IMR-90 (cell line): ENCODE data around the gene CNNM1. TPM values are rescaled to one million over a fixed set of nuclear protein-coding genes. Genes with fewer than 3 reads are reported as not detected.

Experiments
- ATAC-seq: fragments of 200-7000 bp; cut with Tn5 transposase; 2 replicates; pipeline ENCODE4 v1.9.1; 2020; ENCODE audit warnings: low read depth, mild to moderate bottlenecking, moderate library complexity
- BruUV-seq: library from RNA; stranded (reverse); fragments of 400-500 nt; replicated peaks from 2 replicates; lab custom pipeline; 2021; lab: Mats Ljungman, UMichigan
- CTCF ChIA-PET: fragments of 300-600 bp; formaldehyde crosslinking; extraction: SDS; loops from one replicate; lab custom pipeline; 2021; ENCODE audit warnings: antibody characterized with exemption; lab: Yijun Ruan, JAX
- POLR2A ChIA-PET: fragments of 300-600 bp; sonication (Branson Sonifier 250); formaldehyde crosslinking; loops from one replicate; lab custom pipeline; 2022; ENCODE audit warnings: antibody characterized with exemption; ENCODE audit not compliant: unreplicated experiment; lab: Charles Lee
- DNase-seq: peaks from one replicate; pipeline ENCODE4 v3.0.0; 2013
- H2AFZ ChIP-seq: replicated peaks from 2 replicates; pipeline ENCODE3; 2013; ENCODE audit warnings: low read length, mild to moderate bottlenecking; ENCODE audit not compliant: poor library complexity
- H2AK5ac ChIP-seq: 2 replicates; pipeline ENCODE4 v1.6.1; 2013; ENCODE audit warnings: low read depth, low read length, inconsistent platforms
- H2AK9ac ChIP-seq: replicated peaks from 2 replicates; pipeline ENCODE3; 2013; ENCODE audit warnings: mild to moderate bottlenecking, low read depth, low read length, moderate library complexity; ENCODE audit not compliant: poor library complexity
- H2BK120ac ChIP-seq: 2 replicates; pipeline ENCODE4 v1.6.1; 2013; ENCODE audit warnings: low read depth, low read length, inconsistent platforms
- H2BK15ac ChIP-seq: 3 replicates; pipeline ENCODE4 v1.6.1; 2013; ENCODE audit warnings: low read depth, low read length, inconsistent platforms
- H2BK20ac ChIP-seq: 2 replicates; pipeline ENCODE4 v1.6.1; 2013; ENCODE audit warnings: low read depth, mild to moderate bottlenecking, inconsistent platforms, low read length, moderate library complexity
- H2BK5ac ChIP-seq: 2 replicates; pipeline ENCODE4 v1.6.1; 2013; ENCODE audit warnings: mild to moderate bottlenecking, low read depth, low read length, inconsistent platforms; ENCODE audit not compliant: poor library complexity, severe bottlenecking
- H3K14ac ChIP-seq: replicated peaks from 2 replicates; pipeline ENCODE4 v1.6.1; 2013; ENCODE audit warnings: low read depth, low read length, inconsistent platforms
- H3K18ac ChIP-seq: 2 replicates; pipeline ENCODE4 v1.6.1; 2013; ENCODE audit warnings: low read depth, low read length, control low read depth
- H3K23ac ChIP-seq: 2 replicates; pipeline ENCODE4 v1.6.1; 2013; ENCODE audit warnings: low read depth, low read length, inconsistent platforms
- H3K27ac ChIP-seq: 2 replicates; pipeline ENCODE4 v1.5.1; 2013; ENCODE audit warnings: mild to moderate bottlenecking, control low read depth, low read length; ENCODE audit not compliant: insufficient read depth
- H3K27me3 ChIP-seq: 2 replicates; pipeline ENCODE4 v1.6.1; 2013; ENCODE audit warnings: low read length; ENCODE audit not compliant: control insufficient read depth, insufficient read depth
- H3K36me3 ChIP-seq: 2 replicates; pipeline ENCODE4 v1.6.1; 2013; ENCODE audit warnings: low read length, mixed read lengths; ENCODE audit not compliant: control insufficient read depth, insufficient read depth
- H3K4ac ChIP-seq: 2 replicates; pipeline ENCODE4 v1.6.1; 2013; ENCODE audit warnings: low read depth, low read length, inconsistent platforms
- H3K4me1 ChIP-seq: 2 replicates; pipeline ENCODE4 v1.6.1; 2013; ENCODE audit warnings: low read length, mixed read lengths; ENCODE audit not compliant: control insufficient read depth, insufficient read depth
- H3K4me2 ChIP-seq: 2 replicates; pipeline ENCODE4 v1.6.1; 2013; ENCODE audit warnings: low read depth, mild to moderate bottlenecking, control low read depth, low read length, moderate library complexity
- H3K4me3 ChIP-seq: 2 replicates; pipeline ENCODE4 v1.5.1; 2013; ENCODE audit warnings: low read depth, mild to moderate bottlenecking, control low read depth, low read length, moderate library complexity; ENCODE audit not compliant: insufficient read depth
- H3K56ac ChIP-seq: 2 replicates; pipeline ENCODE4 v1.6.1; 2013; ENCODE audit warnings: low read length, inconsistent platforms; ENCODE audit not compliant: insufficient read depth; ENCODE audit errors: extremely low read depth
- H3K79me1 ChIP-seq, 2 experiments: 2 replicates each; pipeline ENCODE4 v1.6.1; 2013; ENCODE audit warnings: low read length in 2 of 2, inconsistent platforms in 1 of 2, low read depth in 1 of 2
- H3K9ac ChIP-seq: 2 replicates; pipeline ENCODE4 v1.6.1; 2013; ENCODE audit warnings: low read depth, low read length, control low read depth
- H3K9me1 ChIP-seq: 2 replicates; pipeline ENCODE4 v1.6.1; 2013; ENCODE audit warnings: low read length, inconsistent platforms; ENCODE audit not compliant: insufficient read depth
- H3K9me3 ChIP-seq: 2 replicates; pipeline ENCODE4 v1.6.1; 2013; ENCODE audit warnings: low read length; ENCODE audit not compliant: control insufficient read depth, insufficient read depth
- H4K20me1 ChIP-seq: 2 replicates; pipeline ENCODE4 v1.6.1; 2013; ENCODE audit warnings: low read length, inconsistent platforms; ENCODE audit not compliant: insufficient read depth
- H4K5ac ChIP-seq: 2 replicates; pipeline ENCODE4 v1.6.1; 2013; ENCODE audit warnings: mild to moderate bottlenecking, low read depth, low read length, control low read depth
- H4K8ac ChIP-seq, 2 experiments: 2 replicates each; pipeline ENCODE4 v1.6.1; 2013; ENCODE audit warnings: low read depth in 2 of 2, low read length in 2 of 2, control low read depth in 1 of 2, inconsistent platforms in 1 of 2
- H4K91ac ChIP-seq: 2 replicates; pipeline ENCODE4 v1.6.1; 2013; ENCODE audit warnings: low read depth, low read length, inconsistent platforms; ENCODE audit not compliant: insufficient read depth
- BHLHE40 ChIP-seq: fragments of 150-350 bp; IDR thresholded peaks from 2 replicates; pipeline ENCODE4 v1.6.1; 2016; ENCODE audit warnings: mild to moderate bottlenecking, low read depth, low read length
- CEBPB ChIP-seq: IDR thresholded peaks from 2 replicates; pipeline ENCODE4 v1.6.1; 2012; ENCODE audit warnings: low read depth, low read length, improper control_type of control experiment
- CHD1 ChIP-seq: IDR thresholded peaks from 2 replicates; pipeline ENCODE4 v1.6.1; 2012; ENCODE audit warnings: low read depth, low read length, improper control_type of control experiment
- FOS ChIP-seq: fragments of 150-350 bp; IDR thresholded peaks from 2 replicates; pipeline ENCODE4 v1.6.1; 2016; ENCODE audit warnings: low read depth, low read length
- MAFK ChIP-seq: IDR thresholded peaks from 2 replicates; pipeline ENCODE4 v1.6.1; 2012; ENCODE audit warnings: low read depth, low read length, improper control_type of control experiment
- MAZ ChIP-seq: IDR thresholded peaks from 2 replicates; pipeline ENCODE4 v1.6.1; 2012; ENCODE audit warnings: low read depth, mild to moderate bottlenecking, low read length, improper control_type of control experiment, moderate library complexity, borderline replicate concordance
- MXI1 ChIP-seq: IDR thresholded peaks from 2 replicates; pipeline ENCODE4 v1.6.1; 2012; ENCODE audit warnings: low read depth, mild to moderate bottlenecking, low read length, moderate library complexity, borderline replicate concordance
- NFE2L2 ChIP-seq: fragments of 150-350 bp; IDR thresholded peaks from 2 replicates; pipeline ENCODE4 v1.6.1; 2016; ENCODE audit warnings: low read depth, mild to moderate bottlenecking, low read length
- POLR2A ChIP-seq: IDR thresholded peaks from 2 replicates; pipeline ENCODE4 v1.6.1; 2012; ENCODE audit warnings: mild to moderate bottlenecking, low read depth, low read length
- RAD21 ChIP-seq: IDR thresholded peaks from 2 replicates; pipeline ENCODE4 v1.6.1; 2012; ENCODE audit warnings: low read length, improper control_type of control experiment
- RCOR1 ChIP-seq: IDR thresholded peaks from 2 replicates; pipeline ENCODE4 v1.6.1; 2012; ENCODE audit warnings: mild to moderate bottlenecking, low read length, improper control_type of control experiment; ENCODE audit not compliant: insufficient replicate concordance
- RFX5 ChIP-seq: IDR thresholded peaks from 2 replicates; pipeline ENCODE4 v1.8.0; 2012; ENCODE audit warnings: low read depth, mild to moderate bottlenecking, low read length, moderate library complexity
- SMC3 ChIP-seq: fragments of 150-350 bp; IDR thresholded peaks from 2 replicates; pipeline ENCODE4 v1.6.1; 2016; ENCODE audit warnings: low read depth, mild to moderate bottlenecking, antibody characterized with exemption, low read length, moderate library complexity
- dilution Hi-C: fragments of 300-500 bp; cut with HindIII; formaldehyde crosslinking; loops from one replicate; pipeline ENCODE4 v1.14.3; 2018; ENCODE audit warnings: low sequenced_read_pairs; ENCODE audit not compliant: unreplicated experiment
- in situ Hi-C: fragments of 300-500 bp; cut with MboI; formaldehyde crosslinking; loops from 3 replicates; pipeline ENCODE4 v1.14.3; 2019; ENCODE audit warnings: low sequenced_read_pairs, inconsistent platforms, mixed read lengths
- intact Hi-C: fragments of 100-400 bp; cut with micrococcal nuclease; formaldehyde crosslinking; loops from 2 replicates; pipeline ENCODE4 v1.10.0; 2022
- polyA plus RNA-seq, 3 experiments: library from polyadenylated mRNA; depleted of rRNA; stranded (reverse); fragments of >200 nt; gene quantifications; 2 replicates each; pipeline ENCODE4 v1.2.3, GENCODE V29; 2012; ENCODE audit warnings: low replicate concordance in 1 of 3
- total RNA-seq: library from RNA; depleted of rRNA; stranded (reverse); fragments of >200 nt; gene quantifications from 2 replicates; pipeline ENCODE4 v1.2.3, GENCODE V29; 2012
- TF ChIP-seq, protein P1 (sequence below): conservative IDR thresholded peaks from 2 replicates; pipeline ENCODE4 v1.5.1; 2012; ENCODE audit warnings: mild to moderate bottlenecking, low read depth, low read length, improper control_type of control experiment
- TF ChIP-seq, protein P2 (sequence below): fragments of 150-350 bp; IDR thresholded peaks from 2 replicates; pipeline ENCODE4 v1.6.1; 2016; ENCODE audit warnings: low read depth, mild to moderate bottlenecking, low read length, moderate library complexity, borderline replicate concordance
- TF ChIP-seq, protein P3 (sequence below): fragments of 150-350 bp; IDR thresholded peaks from 2 replicates; pipeline ENCODE4 v1.6.1; 2017; ENCODE audit warnings: mild to moderate bottlenecking, antibody characterized with exemption, low read length, low read depth

The CNNM1 gene
- total and polyA plus RNA-seq, 2 of the 4 experiments (the other 2 are of a cell fraction), result 0.18 to 0.39 TPM

DNA sequence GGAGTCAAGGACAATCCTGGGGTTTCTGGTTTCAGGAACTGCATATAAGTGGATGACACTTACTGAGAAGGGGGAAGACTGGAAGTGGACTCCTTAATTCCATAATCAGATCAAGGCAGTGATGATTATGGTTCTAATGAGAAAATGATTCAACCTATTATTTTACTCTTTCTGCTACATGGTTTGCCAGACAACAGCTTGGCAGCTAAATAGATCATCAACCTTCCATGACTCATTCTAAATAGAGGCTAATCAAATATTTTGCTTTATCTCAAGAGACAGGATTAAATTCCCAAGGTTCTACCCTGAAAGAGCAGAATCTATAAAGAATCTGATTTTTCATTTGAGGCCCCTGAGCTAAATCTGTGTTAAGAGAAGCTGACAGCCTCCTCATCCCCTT, 46.3 kb downstream of the CNNM1 start:
- ChIA-PET POLR2A (no interaction called here), CTCF (interaction anchor here (0.9 kb wide), 1 partner anchor 18 kb away, joined by 3 read pairs; no protein-coding TSS in a partner anchor)
- ATAC-seq, result no peak
- Histone ChIP-seq H2AK9ac (no peak overlapping the region), H3K9me1 (peaks cover 7% of the 10 kb centered on the region; the same call in 1 of the 2 replicates), H3K27me3 (0 out of 2 replicates have a peak, but pooled peaks cover 2% of the 10 kb centered on the region), H2BK20ac (no peak overlapping the region), H3K4ac (no peak overlapping the region), H3K79me1 (no peaks in the 10 kb centered on the region), H2AK5ac (no peak overlapping the region), H3K23ac (no peak overlapping the region), H3K56ac (no peak overlapping the region), H4K20me1 (no peaks in the 10 kb centered on the region), H3K18ac (no peak overlapping the region), H4K91ac (no peak overlapping the region), H2AFZ (no peak overlapping the region), H2BK120ac (no peak overlapping the region), H3K9me3 (no peaks in the 10 kb centered on the region), H3K9ac (no peak overlapping the region), H4K8ac (no peak overlapping the region), H2BK15ac (no peak overlapping the region), H3K36me3 (no peaks in the 10 kb centered on the region), H3K4me2 (no peak overlapping the region), H3K4me1 (peaks cover 5% of the 10 kb centered on the region; the same call in 1 of the 2 replicates), H3K14ac (no peak overlapping the region), H2BK5ac (no peak overlapping the region), H4K5ac (no peak overlapping the region), H3K4me3 (no peak overlapping the region), H3K27ac (no peak overlapping the region)
- DNase-seq, result no peak
- in situ Hi-C loops, result no loop called here
- no TSS peak for BruUV-seq
- dilution Hi-C loops, result no loop called here
- TF ChIP-seq BHLHE40 (no peak), SMC3 (no peak), RCOR1 (no peak), RAD21 (no peak), FOS (no peak), CHD1 (no peak), MAZ (no peak), NFE2L2 (no peak), POLR2A (no peak), RFX5 (no peak), MXI1 (no peak), MAFK (no peak), CEBPB (no peak)
- TF ChIP-seq, protein P1, sequence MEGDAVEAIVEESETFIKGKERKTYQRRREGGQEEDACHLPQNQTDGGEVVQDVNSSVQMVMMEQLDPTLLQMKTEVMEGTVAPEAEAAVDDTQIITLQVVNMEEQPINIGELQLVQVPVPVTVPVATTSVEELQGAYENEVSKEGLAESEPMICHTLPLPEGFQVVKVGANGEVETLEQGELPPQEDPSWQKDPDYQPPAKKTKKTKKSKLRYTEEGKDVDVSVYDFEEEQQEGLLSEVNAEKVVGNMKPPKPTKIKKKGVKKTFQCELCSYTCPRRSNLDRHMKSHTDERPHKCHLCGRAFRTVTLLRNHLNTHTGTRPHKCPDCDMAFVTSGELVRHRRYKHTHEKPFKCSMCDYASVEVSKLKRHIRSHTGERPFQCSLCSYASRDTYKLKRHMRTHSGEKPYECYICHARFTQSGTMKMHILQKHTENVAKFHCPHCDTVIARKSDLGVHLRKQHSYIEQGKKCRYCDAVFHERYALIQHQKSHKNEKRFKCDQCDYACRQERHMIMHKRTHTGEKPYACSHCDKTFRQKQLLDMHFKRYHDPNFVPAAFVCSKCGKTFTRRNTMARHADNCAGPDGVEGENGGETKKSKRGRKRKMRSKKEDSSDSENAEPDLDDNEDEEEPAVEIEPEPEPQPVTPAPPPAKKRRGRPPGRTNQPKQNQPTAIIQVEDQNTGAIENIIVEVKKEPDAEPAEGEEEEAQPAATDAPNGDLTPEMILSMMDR, result no peak
- TF ChIP-seq, protein P2, sequence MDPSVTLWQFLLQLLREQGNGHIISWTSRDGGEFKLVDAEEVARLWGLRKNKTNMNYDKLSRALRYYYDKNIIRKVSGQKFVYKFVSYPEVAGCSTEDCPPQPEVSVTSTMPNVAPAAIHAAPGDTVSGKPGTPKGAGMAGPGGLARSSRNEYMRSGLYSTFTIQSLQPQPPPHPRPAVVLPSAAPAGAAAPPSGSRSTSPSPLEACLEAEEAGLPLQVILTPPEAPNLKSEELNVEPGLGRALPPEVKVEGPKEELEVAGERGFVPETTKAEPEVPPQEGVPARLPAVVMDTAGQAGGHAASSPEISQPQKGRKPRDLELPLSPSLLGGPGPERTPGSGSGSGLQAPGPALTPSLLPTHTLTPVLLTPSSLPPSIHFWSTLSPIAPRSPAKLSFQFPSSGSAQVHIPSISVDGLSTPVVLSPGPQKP, result no peak
- TF ChIP-seq, protein P3, sequence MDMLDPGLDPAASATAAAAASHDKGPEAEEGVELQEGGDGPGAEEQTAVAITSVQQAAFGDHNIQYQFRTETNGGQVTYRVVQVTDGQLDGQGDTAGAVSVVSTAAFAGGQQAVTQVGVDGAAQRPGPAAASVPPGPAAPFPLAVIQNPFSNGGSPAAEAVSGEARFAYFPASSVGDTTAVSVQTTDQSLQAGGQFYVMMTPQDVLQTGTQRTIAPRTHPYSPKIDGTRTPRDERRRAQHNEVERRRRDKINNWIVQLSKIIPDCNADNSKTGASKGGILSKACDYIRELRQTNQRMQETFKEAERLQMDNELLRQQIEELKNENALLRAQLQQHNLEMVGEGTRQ, result no peak
- intact Hi-C loops, result no loop called here
